T-helper 17 cell (primary cell): ENCODE measurements around the gene OR2V2. TPM values are rescaled to one million over a fixed set of nuclear protein-coding genes. Genes with fewer than 3 reads are reported as not detected.
"Not testable (repeated sequence)": the region's sequence is repeated elsewhere in the genome, so short reads cannot be mapped to it uniquely, and the experiment has no call there.

Source experiments
- ATAC-seq: fragments of 150-1000 bp; cut with Tn5 transposase; 2 replicates; pipeline ENCODE4 v1.10.0; 2021; ENCODE audit warnings: mild to moderate bottlenecking, moderate library complexity
- DNase-seq, 3 donors: peaks; one replicate each; pipeline versions ENCODE4 v3.0.0 to v3.0.0-alpha.2; 2020 to 2021
- H3K9me3 ChIP-seq: one replicate; pipeline ENCODE4 v1.7.0; 2013; ENCODE audit warnings: low read length, mild to moderate bottlenecking; ENCODE audit not compliant: control insufficient read depth, poor library complexity, severe bottlenecking
- H3K27ac Mint-ChIP-seq: one replicate; pipeline ENCODE4 v1.8.0; 2022; ENCODE audit warnings: mild to moderate bottlenecking, moderate library complexity, mixed read lengths
- H3K27me3 Mint-ChIP-seq: one replicate; pipeline ENCODE4 v1.8.0; 2022; ENCODE audit warnings: mixed read lengths
- H3K36me3 Mint-ChIP-seq: one replicate; pipeline ENCODE4 v1.8.0; 2022; ENCODE audit warnings: low read depth, mixed read lengths
- H3K4me1 Mint-ChIP-seq: one replicate; pipeline ENCODE4 v1.8.0; 2022; ENCODE audit warnings: mild to moderate bottlenecking, mixed read lengths
- H3K4me3 Mint-ChIP-seq: one replicate; pipeline ENCODE4 v1.8.0; 2022; ENCODE audit warnings: mild to moderate bottlenecking, moderate library complexity, mixed read lengths
- total RNA-seq, 4 donors: library from RNA in 2 of 4; stranded (reverse) in 2 of 4; gene quantifications; one replicate each; pipeline ENCODE4 v1.2.3 and lab custom pipeline; 2022 to 2026

Gene OR2V2, protein sequence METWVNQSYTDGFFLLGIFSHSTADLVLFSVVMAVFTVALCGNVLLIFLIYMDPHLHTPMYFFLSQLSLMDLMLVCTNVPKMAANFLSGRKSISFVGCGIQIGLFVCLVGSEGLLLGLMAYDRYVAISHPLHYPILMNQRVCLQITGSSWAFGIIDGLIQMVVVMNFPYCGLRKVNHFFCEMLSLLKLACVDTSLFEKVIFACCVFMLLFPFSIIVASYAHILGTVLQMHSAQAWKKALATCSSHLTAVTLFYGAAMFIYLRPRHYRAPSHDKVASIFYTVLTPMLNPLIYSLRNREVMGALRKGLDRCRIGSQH
- not detected for total RNA-seq
- 0 to 0.08 reads per million in 2 donors for total RNA-seq (lab: John Stamatoyannopoulos, UW)

DNA sequence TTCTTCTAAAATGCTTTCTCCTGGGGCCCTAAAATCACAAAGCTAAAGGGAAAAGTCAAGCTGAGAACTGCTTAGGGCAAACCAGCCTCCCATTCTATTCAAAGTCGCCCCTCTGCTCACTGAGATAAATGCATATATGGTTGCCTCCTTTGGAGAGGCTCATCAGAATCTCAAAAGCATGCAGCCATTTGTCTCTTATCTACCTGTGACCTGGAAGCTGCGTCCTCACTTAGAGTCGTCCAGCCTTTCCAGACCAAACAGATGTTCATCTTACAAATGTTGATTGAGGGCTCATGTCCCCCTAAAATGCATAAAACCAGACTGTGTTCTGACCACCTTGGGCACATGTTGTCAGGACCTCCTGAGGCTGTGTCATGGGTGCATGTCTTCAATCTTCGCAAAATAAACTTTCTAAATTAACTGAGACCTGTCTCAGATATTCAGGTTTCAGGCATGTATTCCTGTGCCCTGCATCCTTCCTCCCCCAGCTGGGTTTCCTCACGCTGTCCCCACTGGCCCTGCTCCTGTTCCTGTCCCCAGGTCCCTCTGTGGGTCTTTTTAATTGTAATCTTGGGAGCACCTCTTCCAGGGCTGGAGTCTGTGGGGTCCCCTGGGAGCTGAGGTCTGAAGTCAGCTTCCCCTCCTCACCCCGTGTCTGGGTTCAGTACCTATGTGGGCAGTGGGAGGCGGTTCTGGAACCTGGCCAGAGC is at the start of gene OR2V2:
Gene OR2V2 (plus strand): TSS at position 660 of the 710 bp plus-strand sequence. CDS start 7,357 bp downstream, outside the sequence.
- H3K9me3 ChIP-seq, DNase-seq, H3K4me1 Mint-ChIP-seq, ATAC-seq, H3K4me3 Mint-ChIP-seq, H3K27ac Mint-ChIP-seq: not testable (repeated sequence)
- Mint-ChIP-seq H3K36me3 (peaks cover 13% of the 10 kb centered on the region), H3K27me3 (peaks cover 80% of the 10 kb centered on the region)

DNA sequence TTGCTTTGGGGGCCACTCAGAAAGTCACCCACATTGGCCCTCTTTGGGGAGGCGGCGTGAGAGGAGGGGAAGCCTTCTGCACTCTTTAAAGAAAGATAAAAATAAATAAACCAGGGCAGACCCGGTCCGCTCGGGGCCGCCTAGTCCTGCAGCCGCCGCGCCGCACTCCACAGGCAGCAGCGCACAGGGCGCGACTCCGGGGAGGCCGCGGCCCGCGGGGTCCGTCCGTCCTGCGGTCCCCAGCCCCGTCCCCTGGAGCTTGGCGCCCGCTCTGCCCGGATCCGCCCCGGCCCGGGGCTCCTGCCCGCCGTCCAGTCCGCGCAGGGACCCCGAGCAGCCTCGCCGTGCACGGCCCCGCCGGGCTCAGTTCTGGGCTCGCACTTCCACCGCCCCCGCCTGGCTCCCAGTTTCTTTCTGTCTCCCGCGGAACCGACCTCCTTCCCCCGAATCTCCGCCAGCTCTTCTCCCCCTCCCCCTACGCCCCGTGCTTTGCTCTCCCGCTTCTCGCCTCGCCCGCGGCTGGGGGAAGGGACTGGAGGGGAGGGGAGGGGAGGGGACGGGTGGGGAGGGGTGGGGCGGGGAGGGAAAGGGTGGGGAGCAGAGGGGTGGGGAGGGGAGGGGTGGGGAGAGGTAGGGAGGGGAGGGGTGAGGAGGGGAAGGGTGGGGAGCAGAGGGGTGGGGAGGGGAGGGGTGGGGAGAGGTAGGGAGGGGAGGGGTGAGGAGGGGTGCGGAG is 49.5 kb upstream of the OR2V2 start:
- H3K4me3 Mint-ChIP-seq, H3K9me3 ChIP-seq, H3K36me3 Mint-ChIP-seq, ATAC-seq, H3K4me1 Mint-ChIP-seq, H3K27ac Mint-ChIP-seq, DNase-seq: not testable (repeated sequence)
- peaks cover 30% of the 10 kb centered on the region for H3K27me3 Mint-ChIP-seq

DNA sequence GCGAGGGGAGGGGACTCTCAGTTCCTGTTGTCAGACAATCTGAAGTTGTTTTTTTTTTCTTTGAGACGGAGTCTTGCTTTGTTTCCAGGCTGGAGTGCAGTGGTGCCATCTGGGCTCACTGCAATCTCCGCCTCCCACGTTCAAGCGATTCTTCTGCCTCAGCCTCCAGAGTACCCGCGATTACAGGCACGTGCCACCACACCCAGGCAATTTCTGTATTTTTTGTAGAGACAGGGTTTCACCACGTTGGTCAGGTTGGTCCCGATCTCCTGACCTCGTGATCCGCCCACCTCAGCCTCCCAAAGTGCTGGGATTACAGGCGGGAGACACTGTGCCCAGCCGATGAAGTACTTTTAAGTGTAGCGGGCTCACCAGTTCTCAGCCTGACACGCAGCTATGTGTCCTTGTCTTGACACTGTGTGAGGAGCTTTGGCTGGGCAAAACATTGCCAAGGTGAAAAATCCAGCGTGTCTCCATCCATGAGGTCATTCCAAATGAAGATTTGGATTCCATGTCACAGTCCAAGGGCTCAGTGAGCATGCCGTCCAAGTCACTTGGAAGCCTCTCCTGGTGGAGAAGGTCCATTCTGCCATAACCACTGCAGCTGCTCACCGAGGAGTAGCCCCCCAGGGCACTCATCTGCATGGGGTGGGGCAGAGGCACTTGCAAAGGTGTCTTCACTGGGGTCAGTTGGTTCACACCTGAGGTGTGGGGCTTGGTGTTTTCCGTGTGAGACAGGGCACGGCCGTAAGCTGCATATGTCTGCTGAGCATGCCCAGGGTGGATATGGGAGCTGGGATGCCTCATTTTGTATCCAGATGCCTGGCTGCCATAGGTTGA is 48.4 kb upstream of the OR2V2 start:
- Mint-ChIP-seq H3K27me3 (peaks cover 25% of the 10 kb centered on the region), H3K4me1 (peaks cover under 1% of the 10 kb centered on the region), H3K36me3 (no peaks in the 10 kb centered on the region), H3K4me3 (peak overlapping the region; percentile 66), H3K27ac (no peak overlapping the region)
- H3K9me3 ChIP-seq = no peaks in the 10 kb centered on the region
- DNase-seq (no peak), ATAC-seq (no peak)

DNA sequence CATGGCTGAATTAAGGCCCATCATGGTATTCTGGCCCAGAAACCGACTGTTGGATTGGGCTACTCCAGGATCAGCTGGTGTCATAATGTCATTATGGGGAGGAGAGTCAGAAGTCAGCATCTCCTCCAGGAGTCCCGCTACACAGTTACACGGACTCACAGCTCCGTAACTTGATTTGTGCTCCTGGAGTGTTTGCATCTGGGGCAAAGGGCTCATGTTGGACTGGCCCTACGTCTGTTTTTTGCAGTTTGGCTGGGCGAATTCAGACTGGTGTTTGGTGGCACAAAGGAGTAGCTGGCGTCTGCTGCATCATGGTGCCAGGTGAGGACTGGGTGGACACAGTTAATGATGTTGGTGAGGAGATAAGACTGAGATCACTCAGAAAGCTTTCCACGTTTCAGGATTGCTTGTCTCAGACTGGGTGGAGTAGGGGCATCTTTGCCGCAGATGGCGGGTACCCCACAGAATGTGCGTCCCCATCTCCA is 47.7 kb upstream of the OR2V2 start:
- peak overlapping the region; percentile 64 for H3K4me3 Mint-ChIP-seq
- no peak overlapping the region for H3K27ac Mint-ChIP-seq
- DNase-seq = no peak
- H3K27me3 Mint-ChIP-seq = peaks cover 31% of the 10 kb centered on the region
- H3K9me3 ChIP-seq = no peaks in the 10 kb centered on the region
- H3K4me1 Mint-ChIP-seq = peaks cover 4% of the 10 kb centered on the region
- ATAC-seq = no peak
- peaks cover 2% of the 10 kb centered on the region for H3K36me3 Mint-ChIP-seq

DNA sequence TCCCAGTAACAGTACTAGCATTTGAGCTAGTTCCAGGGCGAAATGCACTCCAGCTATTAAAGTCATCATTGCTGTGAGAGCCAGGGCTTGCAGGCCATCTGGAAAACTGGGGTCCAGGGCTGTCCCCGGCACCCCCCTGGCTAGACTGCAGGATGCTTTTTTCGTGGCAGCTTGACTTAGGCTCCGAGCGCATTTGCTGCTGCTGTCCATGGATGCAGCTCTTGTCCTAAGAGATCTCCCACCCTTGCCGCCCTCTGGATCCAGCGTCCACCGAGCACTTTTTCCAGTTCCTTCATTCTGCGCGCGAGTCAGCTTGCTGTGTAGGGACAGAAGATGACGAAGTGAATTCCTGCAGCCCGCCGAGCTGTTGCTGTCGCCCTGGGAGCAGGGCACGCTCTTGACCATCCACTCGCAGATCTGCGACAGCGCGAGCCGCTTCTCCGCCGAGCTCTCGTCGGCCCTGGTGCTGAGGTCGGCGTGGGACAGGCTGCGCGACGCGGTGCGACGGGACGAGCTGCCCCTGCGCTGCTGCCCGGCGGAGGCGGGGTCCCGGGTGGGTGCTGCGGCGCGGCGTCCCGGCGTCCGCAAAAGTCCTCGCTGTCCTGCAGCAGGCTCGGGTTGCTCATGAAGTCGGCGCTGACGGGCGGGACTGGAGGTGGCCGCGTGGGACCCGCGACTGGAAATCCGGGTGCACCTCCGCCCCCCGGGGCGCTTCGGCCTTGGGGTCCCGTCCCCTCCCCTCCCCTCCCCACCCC is 47.1 kb upstream of the OR2V2 start:
- no peaks in the 10 kb centered on the region for H3K9me3 ChIP-seq
- DNase-seq (no peak), ATAC-seq (no peak)
- no peak overlapping the region for H3K27ac Mint-ChIP-seq
- H3K36me3 Mint-ChIP-seq = peaks cover 2% of the 10 kb centered on the region
- H3K4me1 Mint-ChIP-seq = peaks cover 4% of the 10 kb centered on the region
- peaks cover 30% of the 10 kb centered on the region for H3K27me3 Mint-ChIP-seq
- peak overlapping the region; percentile 64 for H3K4me3 Mint-ChIP-seq

DNA sequence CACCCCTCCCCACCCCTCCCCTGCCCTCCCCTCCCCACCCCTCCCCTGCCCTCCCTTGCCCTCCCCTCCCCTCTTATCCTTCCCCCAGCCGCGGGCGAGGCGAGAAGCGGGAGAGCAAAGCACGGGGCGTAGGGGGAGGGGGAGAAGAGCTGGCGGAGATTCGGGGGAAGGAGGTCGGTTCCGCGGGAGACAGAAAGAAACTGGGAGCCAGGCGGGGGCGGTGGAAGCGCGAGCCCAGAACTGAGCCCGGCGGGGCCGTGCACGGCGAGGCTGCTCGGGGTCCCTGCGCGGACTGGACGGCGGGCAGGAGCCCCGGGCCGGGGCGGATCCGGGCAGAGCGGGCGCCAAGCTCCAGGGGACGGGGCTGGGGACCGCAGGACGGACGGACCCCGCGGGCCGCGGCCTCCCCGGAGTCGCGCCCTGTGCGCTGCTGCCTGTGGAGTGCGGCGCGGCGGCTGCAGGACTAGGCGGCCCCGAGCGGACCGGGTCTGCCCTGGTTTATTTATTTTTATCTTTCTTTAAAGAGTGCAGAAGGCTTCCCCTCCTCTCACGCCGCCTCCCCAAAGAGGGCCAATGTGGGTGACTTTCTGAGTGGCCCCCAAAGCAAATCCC is 46.2 kb upstream of the OR2V2 start:
- H3K4me1 Mint-ChIP-seq, H3K9me3 ChIP-seq, ATAC-seq, H3K36me3 Mint-ChIP-seq, H3K4me3 Mint-ChIP-seq, H3K27ac Mint-ChIP-seq, DNase-seq: not testable (repeated sequence)
- peaks cover 38% of the 10 kb centered on the region for H3K27me3 Mint-ChIP-seq

DNA sequence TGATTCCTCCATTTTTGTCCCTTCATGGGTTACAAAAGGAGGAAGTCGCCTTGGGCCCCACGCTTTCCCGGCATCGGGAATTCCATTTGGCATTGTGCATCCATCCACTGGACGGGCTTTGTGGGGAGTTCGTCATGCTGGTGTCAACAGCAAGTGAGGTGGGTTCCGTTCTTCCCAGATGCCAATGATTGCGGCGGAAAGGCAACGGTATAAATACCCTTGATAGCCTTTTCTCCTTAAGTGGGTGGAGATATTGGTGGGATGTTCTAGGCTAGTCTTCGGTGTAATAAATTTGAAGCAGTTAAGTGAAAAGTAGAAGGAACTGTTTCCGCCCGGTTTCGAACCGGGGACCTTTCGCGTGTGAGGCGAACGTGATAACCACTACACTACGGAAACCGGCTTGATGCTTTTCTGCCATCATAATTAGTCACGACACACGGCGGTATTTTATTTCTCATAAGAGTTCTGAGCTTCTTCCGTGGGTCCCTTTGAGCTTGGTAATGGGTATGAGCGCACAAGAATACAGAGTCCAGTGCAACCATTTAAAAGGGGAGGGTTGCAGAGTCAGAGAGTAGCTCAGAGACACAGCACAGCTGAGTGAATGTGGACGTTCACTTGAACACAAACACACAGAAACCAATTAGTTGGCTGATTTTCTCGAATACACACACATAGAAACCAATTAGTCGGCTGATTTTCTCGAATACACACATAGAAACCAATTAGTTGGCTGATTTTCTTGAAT is 45.3 kb upstream of the OR2V2 start:
- H3K27me3 Mint-ChIP-seq = peaks cover 45% of the 10 kb centered on the region
- H3K27ac Mint-ChIP-seq, H3K9me3 ChIP-seq, DNase-seq, H3K36me3 Mint-ChIP-seq, H3K4me3 Mint-ChIP-seq, H3K4me1 Mint-ChIP-seq, ATAC-seq: not testable (repeated sequence)

DNA sequence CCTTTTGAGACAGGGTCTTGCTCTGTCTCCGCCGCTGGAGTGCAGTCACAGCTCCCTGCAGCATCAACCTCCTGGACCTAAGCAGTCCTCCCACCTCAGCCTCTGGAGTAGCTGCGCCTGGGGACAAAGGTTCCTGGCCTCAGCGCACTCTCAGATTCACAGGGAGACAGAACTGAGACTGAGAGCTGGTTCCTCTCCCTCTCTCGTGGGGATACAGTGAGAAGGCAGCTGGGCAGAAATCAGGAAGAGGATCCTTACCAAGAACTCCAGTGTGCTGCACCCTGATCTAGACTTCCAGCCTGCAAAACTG is 43.2 kb upstream of the OR2V2 start:
- H3K27me3 Mint-ChIP-seq = peaks cover 61% of the 10 kb centered on the region
- not testable (repeated sequence) for DNase-seq

DNA sequence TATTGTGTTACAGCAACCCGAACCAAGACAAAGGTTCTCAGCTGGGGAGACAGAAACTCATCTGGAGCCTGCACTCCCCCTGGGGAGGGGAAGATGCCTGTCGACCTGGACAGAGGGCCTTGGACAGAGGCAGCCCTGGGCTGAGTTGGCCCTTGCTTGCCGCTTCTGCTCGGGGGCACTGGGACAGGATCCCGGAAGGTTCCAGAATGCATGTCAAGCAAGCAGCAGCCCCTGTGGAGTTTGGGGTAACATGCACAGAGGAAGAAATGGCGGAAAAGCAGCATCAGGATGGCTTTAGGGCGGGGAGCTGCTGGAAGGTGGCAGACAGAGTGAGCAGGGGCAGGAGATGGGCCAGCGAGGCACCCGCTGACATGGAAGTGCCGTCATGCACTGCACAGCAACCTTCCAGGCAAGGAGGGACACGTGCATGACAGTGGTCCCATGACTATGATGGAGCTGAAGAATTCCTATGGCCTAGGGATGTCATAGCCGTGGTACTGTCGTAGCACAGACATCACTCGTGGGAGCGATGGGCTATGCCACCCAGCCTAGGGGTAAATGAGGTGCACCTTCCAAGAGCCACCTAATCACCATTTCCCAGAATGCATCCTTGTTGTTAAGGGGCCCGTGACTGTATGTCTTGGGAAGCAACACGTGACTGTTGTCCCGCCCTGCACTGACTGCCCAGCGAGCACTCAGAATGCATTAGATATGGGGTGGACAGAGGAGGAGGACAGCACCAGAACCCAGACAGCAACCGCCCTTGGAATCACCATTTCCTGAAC is 42.6 kb upstream of the OR2V2 start:
- not testable (repeated sequence) for ATAC-seq, H3K9me3 ChIP-seq, H3K4me3 Mint-ChIP-seq, H3K4me1 Mint-ChIP-seq, H3K36me3 Mint-ChIP-seq, DNase-seq
- Mint-ChIP-seq H3K27ac (peak overlapping the region; percentile 14), H3K27me3 (peaks cover 61% of the 10 kb centered on the region)

More for the DNA sequence above, 43.2 kb upstream of the OR2V2 start:
- Mint-ChIP-seq H3K4me3 (peak overlapping the region; percentile 73), H3K27ac (peak overlapping the region; percentile 14)
- ATAC-seq, H3K36me3 Mint-ChIP-seq, H3K9me3 ChIP-seq, H3K4me1 Mint-ChIP-seq: not testable (repeated sequence)

DNA sequence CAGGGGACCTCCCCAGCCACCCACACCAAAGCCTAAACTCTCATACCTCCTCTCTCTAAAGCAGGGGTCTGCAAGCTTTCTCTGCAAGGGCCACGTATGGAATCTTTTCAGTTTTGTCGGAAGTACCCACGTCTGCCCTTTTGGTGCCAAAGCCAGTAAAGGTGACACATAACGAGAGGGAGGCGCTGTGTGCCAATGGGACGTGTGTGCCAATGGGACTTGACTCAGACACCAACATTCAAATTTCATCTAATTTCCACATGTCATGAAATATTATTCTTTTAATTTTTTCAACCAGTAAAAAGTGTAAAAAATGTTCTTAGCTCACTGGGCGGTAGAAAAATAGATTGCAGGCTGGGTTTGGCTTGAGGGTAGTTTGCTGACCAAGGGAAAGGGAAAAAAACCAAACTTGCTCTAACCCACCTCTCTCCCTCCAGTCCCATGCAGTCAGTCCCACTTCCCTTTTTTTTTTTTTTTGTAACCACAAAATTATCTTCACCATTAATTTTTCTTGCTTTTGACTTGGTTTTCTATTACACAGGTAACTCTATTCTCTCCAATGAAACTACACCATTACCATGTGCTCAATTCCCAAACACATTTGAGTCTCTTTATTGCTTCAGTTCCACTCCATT is 41.9 kb upstream of the OR2V2 start:
- no peak overlapping the region for H3K27ac Mint-ChIP-seq

More for the DNA sequence above, 41.9 kb upstream of the OR2V2 start:
- DNase-seq = no peak
- Mint-ChIP-seq H3K36me3 (peaks cover 4% of the 10 kb centered on the region), H3K4me3 (no peak overlapping the region), H3K4me1 (peaks cover 4% of the 10 kb centered on the region), H3K27me3 (peaks cover 62% of the 10 kb centered on the region)
- H3K9me3 ChIP-seq = no peaks in the 10 kb centered on the region
- ATAC-seq = no peak
